Mesodermal cell (in vitro differentiated cells): ENCODE results near the gene C22orf39.

ENCODE experiments used
- H3K27ac ChIP-seq: 2 replicates; pipeline ENCODE4 v1.7.0; 2013; ENCODE audit warnings: mild to moderate bottlenecking, low read depth, low read length, moderate library complexity; ENCODE audit not compliant: severe bottlenecking
- H3K36me3 ChIP-seq: 2 replicates; pipeline ENCODE4 v1.7.1; 2013; ENCODE audit warnings: mild to moderate bottlenecking, low read length, moderate library complexity; ENCODE audit not compliant: control insufficient read depth, insufficient read depth
- H3K4me1 ChIP-seq: one replicate; pipeline ENCODE4 v1.7.1; 2013; ENCODE audit warnings: mild to moderate bottlenecking, low read length; ENCODE audit not compliant: insufficient read depth, control insufficient read depth, poor library complexity, severe bottlenecking
- H3K4me3 ChIP-seq: 2 replicates; pipeline ENCODE4 v1.7.0; 2013; ENCODE audit warnings: low read length, control low read depth, mild to moderate bottlenecking; ENCODE audit not compliant: insufficient read depth, poor library complexity, severe bottlenecking; ENCODE audit errors: extremely low read depth
- H3K9me3 ChIP-seq: 2 replicates; pipeline ENCODE4 v1.7.1; 2013; ENCODE audit warnings: mild to moderate bottlenecking, low read length, moderate library complexity; ENCODE audit not compliant: control insufficient read depth
- WGBS, 2 experiments: methylation state at CpG; one replicate each; pipeline ENCODE4 v1.1.5; 2013; ENCODE audit warnings: missing lambda C conversion rate in 2 of 2; ENCODE audit not compliant: insufficient coverage in 2 of 2; 5-methylcytosine and 5-hydroxymethylcytosine counted together

The C22orf39 gene

DNA sequence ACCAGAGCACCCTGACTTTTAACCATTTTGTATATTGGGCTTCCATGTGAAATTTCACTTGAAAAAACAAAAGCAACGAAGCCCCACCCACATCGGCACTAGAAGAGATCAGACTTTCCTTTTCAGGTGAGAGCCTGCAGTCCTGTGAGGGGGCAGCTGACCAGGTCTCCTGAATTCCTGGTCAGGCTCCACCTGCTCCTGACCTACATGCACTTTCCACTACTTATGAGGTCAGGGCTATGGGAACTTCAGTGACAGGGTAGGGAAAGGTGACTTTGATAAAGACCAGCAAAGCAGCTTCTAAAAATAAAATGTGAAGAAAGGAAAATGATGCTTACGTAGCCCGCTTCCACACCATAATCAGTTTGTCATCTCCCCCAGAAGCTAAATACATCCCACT is 40.7 kb downstream of the C22orf39 start:
- 100% methylated on average over 2 of the region's 4 CpGs; no CpG with 5 or more reads in 1 of the 2 experiments for WGBS, 2 experiments
- no peaks in the 10 kb centered on the region for H3K9me3 ChIP-seq
- peaks cover 73% of the 10 kb centered on the region for H3K36me3 ChIP-seq
- H3K4me3 ChIP-seq, result no peak overlapping the region
- no peak overlapping the region for H3K27ac ChIP-seq
- H3K4me1 ChIP-seq, result no peaks in the 10 kb centered on the region

DNA sequence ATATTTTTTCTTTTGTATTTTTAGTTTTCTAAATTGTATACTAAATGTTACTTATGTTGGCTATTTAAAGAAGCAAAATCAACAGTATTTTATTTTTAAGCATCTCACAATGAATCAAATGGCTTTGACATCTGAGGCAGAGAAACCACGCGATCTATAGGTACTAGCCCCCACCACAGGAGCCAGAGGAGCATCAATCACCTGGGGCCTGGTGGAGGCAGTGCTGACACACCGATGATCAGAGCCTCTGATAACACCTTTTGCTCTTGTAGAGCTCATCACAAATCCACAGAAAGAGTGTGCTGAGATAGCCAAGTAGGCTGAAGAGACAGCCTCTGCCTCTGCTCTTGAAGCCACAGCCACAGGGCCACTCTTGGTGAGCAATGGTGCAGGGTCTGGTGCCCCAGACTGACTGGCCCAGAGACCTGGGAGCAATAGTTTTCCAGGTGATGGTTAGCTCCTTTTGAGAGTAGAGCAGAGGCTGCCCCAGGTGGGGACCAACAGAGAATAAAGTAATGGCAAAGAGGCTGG is 41.2 kb downstream of the C22orf39 start:
- no peak overlapping the region for H3K27ac ChIP-seq
- 89 to 96% methylated on average over 3 of the region's 3 CpGs for WGBS, 2 experiments
- no peak overlapping the region for H3K4me3 ChIP-seq
- peaks cover 74% of the 10 kb centered on the region for H3K36me3 ChIP-seq
- no peaks in the 10 kb centered on the region for H3K4me1 ChIP-seq
- H3K9me3 ChIP-seq, result no peaks in the 10 kb centered on the region

DNA sequence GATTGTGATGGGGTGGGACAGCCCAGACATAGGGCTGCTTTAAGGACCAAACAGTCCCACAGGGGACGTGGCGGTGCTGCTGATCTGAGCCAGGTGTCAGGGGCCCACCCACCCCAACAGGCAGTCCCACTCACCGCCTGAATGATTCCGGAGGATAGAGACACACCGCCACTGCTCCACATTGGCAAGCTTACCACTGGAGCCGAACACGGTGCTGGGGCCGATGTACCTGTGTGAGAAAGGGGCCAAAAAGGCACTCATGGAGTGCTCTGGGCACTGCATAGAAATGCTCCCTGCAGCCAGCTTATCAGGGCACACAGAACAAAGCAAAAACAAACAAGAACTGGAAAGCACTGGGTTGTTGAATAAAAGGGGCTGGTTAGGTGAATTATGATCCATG is 41.9 kb downstream of the C22orf39 start:
- no peak overlapping the region for H3K27ac ChIP-seq
- WGBS, 2 experiments, result 88 to 96% methylated on average over 8 of the region's 8 CpGs
- H3K9me3 ChIP-seq, result no peaks in the 10 kb centered on the region
- H3K4me1 ChIP-seq, result no peaks in the 10 kb centered on the region
- H3K4me3 ChIP-seq, result no peak overlapping the region
- peaks cover 77% of the 10 kb centered on the region for H3K36me3 ChIP-seq

DNA sequence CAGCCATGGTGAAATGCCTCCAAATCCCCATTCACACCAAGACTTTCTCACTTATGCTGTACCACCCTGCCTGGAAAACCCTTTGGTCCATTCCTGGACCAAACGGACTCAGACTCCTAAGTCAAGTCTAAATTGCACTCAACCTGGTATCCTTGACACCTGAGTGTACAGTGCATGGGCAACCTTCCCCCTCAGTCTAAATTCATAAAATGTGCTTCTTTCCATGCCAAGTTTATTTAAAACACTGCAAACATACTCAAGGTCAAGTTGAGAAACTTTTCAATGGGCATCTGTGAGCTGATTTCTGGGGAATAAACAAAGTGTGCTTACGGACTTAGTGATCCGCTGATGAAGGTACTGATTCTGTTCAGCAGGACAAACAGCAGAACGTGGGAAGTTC is 42.4 kb downstream of the C22orf39 start:
- Histone ChIP-seq H3K36me3 (peaks cover 77% of the 10 kb centered on the region), H3K9me3 (no peaks in the 10 kb centered on the region), H3K27ac (no peak overlapping the region), H3K4me3 (no peak overlapping the region), H3K4me1 (no peaks in the 10 kb centered on the region)
- 93 to 100% methylated on average over 1 to 3 of the region's 4 CpGs for WGBS, 2 experiments

- Histone ChIP-seq H3K4me3 (no peak overlapping the region), H3K27ac (no peak overlapping the region), H3K4me1 (no peaks in the 10 kb centered on the region), H3K9me3 (no peaks in the 10 kb centered on the region), H3K36me3 (peaks cover 75% of the 10 kb centered on the region)
- 94% methylated on average over 3 of the region's 3 CpGs for WGBS, 2 experiments
Observed at GRCh38 chr22:19404676-19405075, 42.8 kb downstream of the C22orf39 start.

DNA sequence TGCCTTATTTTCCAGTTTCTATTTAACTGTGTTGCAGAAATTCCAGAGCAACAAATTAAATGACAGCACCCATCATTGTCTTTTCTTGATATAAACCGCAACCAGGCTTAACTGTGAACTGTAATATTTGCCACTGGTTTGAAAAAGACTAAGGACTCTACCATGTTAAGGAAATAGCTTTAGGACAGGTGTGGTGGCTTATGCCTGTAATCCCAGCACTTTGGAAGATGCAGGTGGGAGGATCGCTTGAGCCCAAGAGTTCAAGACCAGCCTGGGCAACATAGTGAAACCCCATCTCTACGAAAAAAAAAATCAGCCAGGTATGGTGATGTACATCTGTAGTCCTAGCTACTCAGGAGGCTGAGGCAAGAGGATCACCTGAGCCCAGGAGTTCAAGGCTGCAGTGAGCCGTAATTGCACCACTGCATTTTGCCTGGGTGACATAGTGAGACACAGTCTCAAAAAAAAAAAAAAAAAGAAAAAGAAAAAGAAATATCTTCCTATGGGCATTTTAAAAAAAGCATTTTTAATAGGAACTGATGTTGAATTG is 44.8 kb downstream of the C22orf39 start:
- H3K27ac ChIP-seq, result no peak overlapping the region
- peaks cover 72% of the 10 kb centered on the region for H3K36me3 ChIP-seq
- no peaks in the 10 kb centered on the region for H3K4me1 ChIP-seq
- no peaks in the 10 kb centered on the region for H3K9me3 ChIP-seq
- H3K4me3 ChIP-seq, result no peak overlapping the region
- WGBS, 2 experiments, result 94 to 100% methylated on average over 2 to 3 of the region's 4 CpGs

- H3K4me1 ChIP-seq, result no peaks in the 10 kb centered on the region
- no peak overlapping the region for H3K27ac ChIP-seq
- H3K9me3 ChIP-seq, result no peaks in the 10 kb centered on the region
- H3K4me3 ChIP-seq, result no peak overlapping the region
- WGBS, 2 experiments, result 94 to 96% methylated on average over 4 of the region's 4 CpGs
- peaks cover 73% of the 10 kb centered on the region for H3K36me3 ChIP-seq
Observed at GRCh38 chr22:19401483-19401882, 46.0 kb downstream of the C22orf39 start.

DNA sequence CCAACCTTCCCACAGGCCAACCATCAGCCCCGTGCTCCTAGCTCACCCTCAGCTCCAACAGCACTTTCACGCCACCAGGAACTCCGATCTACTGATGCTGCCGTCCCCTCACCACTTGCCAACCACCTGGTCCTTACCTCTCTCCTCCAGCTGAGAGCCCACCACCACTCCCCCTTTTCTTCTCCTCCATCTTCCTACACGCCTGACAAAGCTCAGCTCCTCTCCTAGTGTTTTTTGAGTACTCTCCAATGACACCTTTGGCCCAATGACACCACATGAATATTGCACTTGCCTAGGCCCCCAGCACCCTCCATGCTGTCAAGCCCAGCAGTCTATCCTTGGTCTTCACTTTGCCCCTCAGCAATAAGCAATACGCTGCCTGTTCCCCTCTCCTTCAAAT is 46.6 kb downstream of the C22orf39 start:
- no peaks in the 10 kb centered on the region for H3K9me3 ChIP-seq
- no peak overlapping the region for H3K4me3 ChIP-seq
- H3K36me3 ChIP-seq, result peaks cover 75% of the 10 kb centered on the region
- H3K27ac ChIP-seq, result no peak overlapping the region
- no peaks in the 10 kb centered on the region for H3K4me1 ChIP-seq
- 96 to 97% methylated on average over 6 of the region's 6 CpGs for WGBS, 2 experiments

DNA sequence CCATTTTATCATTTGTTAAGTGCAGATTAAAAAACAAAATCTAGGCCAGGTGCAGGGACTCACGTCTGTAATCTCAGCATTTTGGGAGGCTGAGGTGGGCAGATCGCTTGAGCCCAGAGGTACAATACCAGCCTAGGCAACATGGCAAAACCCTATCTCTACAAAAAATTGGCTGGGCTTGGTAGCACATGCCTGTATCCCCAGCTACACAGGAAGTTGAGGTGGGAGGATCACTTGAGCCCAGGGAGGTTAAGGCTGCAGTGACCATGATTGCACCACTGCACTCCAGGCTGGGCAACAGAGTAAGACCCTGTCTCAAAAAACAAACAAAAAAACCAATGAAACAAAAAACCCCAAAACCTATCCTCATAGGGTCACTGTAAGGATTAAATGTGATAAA is 48.9 kb downstream of the C22orf39 start:
- Histone ChIP-seq H3K9me3 (no peaks in the 10 kb centered on the region), H3K4me3 (no peak overlapping the region), H3K36me3 (peaks cover 79% of the 10 kb centered on the region), H3K27ac (no peak overlapping the region), H3K4me1 (no peaks in the 10 kb centered on the region)
- WGBS, 2 experiments, result 92 to 100% methylated on average over 2 of the region's 2 CpGs

DNA sequence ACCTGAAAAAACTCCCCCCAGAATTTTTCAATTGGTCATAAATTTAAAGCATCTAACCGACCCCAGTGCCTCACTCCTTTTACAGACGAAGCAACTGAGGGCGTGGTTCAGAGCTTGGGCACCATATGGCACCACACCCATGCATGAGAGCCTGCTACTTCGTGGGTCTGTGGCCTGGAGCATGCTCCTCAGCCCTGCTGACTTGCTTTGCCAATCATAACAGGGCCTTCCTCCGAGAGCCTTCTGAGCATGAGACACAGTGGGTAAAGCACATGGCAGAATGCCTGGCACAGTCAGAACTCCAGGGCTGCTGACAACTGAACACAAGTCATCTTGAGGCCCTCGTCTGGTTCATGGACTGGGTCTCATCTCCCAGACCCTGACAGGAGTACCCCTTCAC is 49.3 kb downstream of the C22orf39 start:
- no peak overlapping the region for H3K27ac ChIP-seq
- peaks cover 80% of the 10 kb centered on the region for H3K36me3 ChIP-seq
- H3K4me1 ChIP-seq, result no peaks in the 10 kb centered on the region
- H3K4me3 ChIP-seq, result no peak overlapping the region
- WGBS, 2 experiments, result 91 to 98% methylated on average over 6 of the region's 6 CpGs
- no peaks in the 10 kb centered on the region for H3K9me3 ChIP-seq

GRCh38 chr22:19397734-19398104 is 49.8 kb downstream of the C22orf39 start:
- H3K9me3 ChIP-seq, result no peaks in the 10 kb centered on the region
- H3K27ac ChIP-seq, result no peak overlapping the region
- H3K4me3 ChIP-seq, result no peak overlapping the region
- WGBS, 2 experiments, result 82 to 95% methylated on average over 2 to 3 of the region's 3 CpGs
- H3K4me1 ChIP-seq, result no peaks in the 10 kb centered on the region
- H3K36me3 ChIP-seq, result peaks cover 83% of the 10 kb centered on the region
